GM12891 (cell line): ENCODE measurements around the gene RPS6KA2.

Experiments used
- POLR2A ChIP-seq: IDR thresholded peaks from 2 replicates; pipeline ENCODE4 v1.6.1; 2011; ENCODE audit warnings: low read depth, low read length, control low read depth
- POLR2AphosphoS5 ChIP-seq: IDR thresholded peaks from 2 replicates; pipeline ENCODE4 v1.6.1; 2011; ENCODE audit warnings: low read depth, low read length, control low read depth
- POU2F2 ChIP-seq: IDR thresholded peaks from 2 replicates; pipeline ENCODE4 v1.6.1; 2011; ENCODE audit warnings: low read depth, mild to moderate bottlenecking, control low read depth, low read length, moderate library complexity

DNA sequence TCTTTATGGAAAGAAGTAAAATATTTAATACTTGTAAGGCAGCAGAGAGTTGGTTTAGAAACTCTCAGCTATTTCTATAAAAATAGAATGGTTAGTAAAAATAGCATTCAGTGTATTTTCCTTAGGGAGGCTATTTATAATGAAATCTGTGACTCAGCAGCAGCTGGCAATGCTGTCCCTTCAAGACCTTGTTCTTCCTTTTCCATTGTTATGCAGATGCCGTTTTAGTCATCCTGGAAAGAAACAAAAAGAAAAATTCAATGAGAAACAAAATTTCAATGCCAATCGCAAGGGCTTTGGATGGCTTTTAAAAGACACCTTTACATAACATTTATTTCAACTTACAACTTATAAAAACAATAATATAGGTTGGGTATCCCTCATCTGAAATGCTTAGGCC, 261.8 kb downstream of the RPS6KA2 start:
- TF ChIP-seq POLR2A: no peak
- no peak for TF ChIP-seq POLR2AphosphoS5
- TF ChIP-seq POU2F2: no peak
